GM18907 (cell line): ENCODE data around the gene PAMR1.

ENCODE experiments used
- ATAC-seq: cut with Tn5 transposase; IDR thresholded peaks from one replicate; pipeline ENCODE4 v1.9.1; 2021; ENCODE audit warnings: mild to moderate bottlenecking, moderate library complexity; ENCODE audit not compliant: unreplicated experiment

The PAMR1 gene

GRCh38 chr11:35501776-35502175, 23.6 kb downstream of the PAMR1 start:
- ATAC-seq = no peak

GRCh38 chr11:35500744-35501143, 24.7 kb downstream of the PAMR1 start:
- ATAC-seq = no peak

GRCh38 chr11:35496416-35496815, 29.0 kb downstream of the PAMR1 start:
- no peak for ATAC-seq

GRCh38 chr11:35494957-35495490, 30.4 kb downstream of the PAMR1 start:
- ATAC-seq = no peak

GRCh38 chr11:35491231-35491871, 34.1 kb downstream of the PAMR1 start:
- ATAC-seq = no peak

- no peak for ATAC-seq
Observed at GRCh38 chr11:35488117-35488516, 37.3 kb downstream of the PAMR1 start.

- ATAC-seq = no peak
Observed at GRCh38 chr11:35487532-35488078, 37.8 kb downstream of the PAMR1 start.

GRCh38 chr11:35486934-35487333, 38.5 kb downstream of the PAMR1 start:
- no peak for ATAC-seq

GRCh38 chr11:35486446-35486845, 39.0 kb downstream of the PAMR1 start:
- no peak for ATAC-seq

- ATAC-seq = peak; percentile 95
Observed at GRCh38 chr11:35485656-35486322, 39.6 kb downstream of the PAMR1 start.

GRCh38 chr11:35484435-35484834, 41.0 kb downstream of the PAMR1 start:
- no peak for ATAC-seq

- ATAC-seq = no peak
Observed at GRCh38 chr11:35483131-35483820, 42.1 kb downstream of the PAMR1 start.

GRCh38 chr11:35479731-35480130, 45.7 kb downstream of the PAMR1 start:
- no peak for ATAC-seq

GRCh38 chr11:35478471-35479091, 46.8 kb downstream of the PAMR1 start:
- no peak for ATAC-seq

- ATAC-seq = no peak
Observed at GRCh38 chr11:35477901-35478300, 47.5 kb downstream of the PAMR1 start.

- ATAC-seq = no peak
Observed at GRCh38 chr11:35474688-35475087, 50.7 kb downstream of the PAMR1 start.

- no peak for ATAC-seq
Observed at GRCh38 chr11:35473795-35474374, 51.5 kb downstream of the PAMR1 start.

- ATAC-seq = no peak
Observed at GRCh38 chr11:35470616-35471015, 54.8 kb downstream of the PAMR1 start.

GRCh38 chr11:35466058-35466457, 59.4 kb downstream of the PAMR1 start:
- ATAC-seq = no peak

GRCh38 chr11:35464308-35464707, 61.1 kb downstream of the PAMR1 start:
- no peak for ATAC-seq

GRCh38 chr11:35463331-35463751, 62.1 kb downstream of the PAMR1 start:
- no peak for ATAC-seq
